Umbilical cord (tissue), 2 donors: ENCODE measurements around the gene MC4R. TPM values are rescaled to one million over a fixed set of nuclear protein-coding genes. Genes with fewer than 3 reads are reported as not detected.
A peak's percentile ranks its signal among the peaks of the same experiment; 100 is the strongest.
"Not testable (repeated sequence)": the region's sequence is repeated elsewhere in the genome, so short reads cannot be mapped to it uniquely, and the experiment has no call there.

Experiments used
- DNase-seq: peaks from one replicate; pipeline ENCODE4 v3.0.0-alpha.2; 2015; ENCODE audit warnings: low spot score
- total RNA-seq: library from RNA; depleted of rRNA; stranded (reverse); fragments of >200 nt; gene quantifications from one replicate; pipeline ENCODE4 v1.2.3, GENCODE V29; 2014; ENCODE audit warnings: low replicate concordance; ENCODE audit not compliant: insufficient read depth

Gene MC4R
- total RNA-seq = 4.1 TPM

GRCh38 chr18:60372596-60372995 lies at the start of gene MC4R:
Gene MC4R (minus strand): TSS chr18:60372775. CDS start chr18:60372349, 426 bp downstream.
- DNase-seq = peak; percentile 96

DNA sequence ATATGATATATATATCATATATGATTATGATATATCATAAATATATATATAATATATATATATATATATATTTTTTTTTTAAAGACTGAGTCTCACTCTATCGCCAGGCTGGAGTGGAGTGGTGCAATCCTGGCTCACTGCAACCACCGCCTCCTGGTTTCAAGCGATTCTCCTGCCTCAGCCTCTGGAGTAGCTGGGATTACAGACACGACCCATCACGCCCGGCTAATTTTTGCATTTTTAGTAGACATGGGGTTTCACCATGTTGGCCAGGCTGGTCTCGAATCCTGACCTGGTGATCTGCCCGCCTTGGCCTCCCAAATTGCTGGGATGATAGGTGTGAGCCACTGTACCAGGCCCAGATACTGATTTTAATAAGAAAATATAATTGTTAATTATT lies 49.7 kb upstream of the MC4R start:
- DNase-seq = not testable (repeated sequence)

- DNase-seq = no peak
Measured at GRCh38 chr18:60421356-60422118, 49.0 kb upstream of the MC4R start.

- no peak for DNase-seq
Measured at GRCh38 chr18:60417946-60418345, 45.4 kb upstream of the MC4R start.

DNA sequence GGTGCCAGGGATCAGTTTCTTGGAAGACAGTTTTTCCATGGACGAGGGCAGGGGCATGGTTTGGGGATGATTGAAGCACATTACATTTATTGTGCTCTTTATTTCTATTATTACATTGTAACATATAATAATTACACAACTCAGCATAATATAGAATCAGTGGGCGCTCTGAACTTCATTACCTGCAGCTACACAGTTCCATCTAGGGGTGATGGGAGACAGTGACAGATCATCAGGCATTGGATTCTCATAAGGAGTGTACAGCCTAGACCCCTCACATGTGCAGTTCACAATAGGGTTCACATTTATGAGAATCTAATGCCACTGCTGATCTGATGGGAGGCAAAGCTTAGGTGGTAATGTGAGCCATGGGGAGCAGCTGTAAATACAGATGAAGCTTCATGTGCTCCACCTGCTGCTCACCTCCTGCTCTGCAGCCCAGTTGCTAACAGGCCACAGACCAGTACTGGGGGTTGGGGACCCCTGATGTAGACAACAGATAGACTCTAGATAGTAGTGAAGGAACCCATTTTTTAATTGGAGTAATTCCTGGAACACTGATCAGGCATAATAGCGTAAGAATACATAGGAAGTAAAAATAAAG lies 41.5 kb upstream of the MC4R start:
- DNase-seq = no peak

DNA sequence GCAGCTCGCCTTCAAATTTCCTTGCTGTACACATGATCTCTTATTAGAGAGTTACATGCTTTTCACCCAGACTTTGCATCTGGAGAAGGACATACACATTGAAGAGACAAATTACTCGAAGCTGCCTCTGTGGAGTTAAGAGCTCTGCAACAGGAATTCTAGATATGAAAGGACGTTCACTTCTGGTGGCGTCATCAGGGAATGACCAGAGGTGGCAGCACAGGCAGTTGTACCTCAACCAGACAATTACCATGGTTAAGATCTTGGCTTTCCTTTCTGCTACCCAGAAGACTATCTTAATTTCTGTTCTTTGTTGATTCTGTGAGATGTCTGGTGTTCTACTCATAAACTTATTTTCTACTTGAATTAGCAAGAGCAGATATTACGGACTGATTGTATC lies 39.1 kb upstream of the MC4R start:
- DNase-seq = no peak

- peak; percentile 78 for DNase-seq
Measured at GRCh38 chr18:60406721-60407120, 34.1 kb upstream of the MC4R start.

GRCh38 chr18:60404486-60405085 lies 32.0 kb upstream of the MC4R start:
- no peak for DNase-seq

DNA sequence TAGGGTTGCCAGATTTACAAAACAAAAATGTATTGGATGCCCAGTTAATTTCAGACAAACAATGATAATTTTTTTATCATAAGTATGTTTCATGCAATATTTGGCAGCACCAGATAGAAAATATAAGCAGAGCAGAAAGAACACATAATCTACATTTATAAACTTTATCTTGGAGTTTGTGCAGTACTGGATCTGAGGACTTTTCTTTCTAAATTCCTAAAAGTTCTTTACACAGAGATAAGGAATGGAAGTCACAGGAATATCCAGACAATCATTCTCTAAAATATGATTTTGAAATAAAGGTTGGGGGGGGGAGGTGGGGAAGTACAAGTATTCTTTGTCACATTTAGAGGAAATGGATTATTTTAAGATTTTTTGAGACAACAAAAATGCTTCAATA lies 28.8 kb upstream of the MC4R start:
- DNase-seq = peak; percentile 83

DNA sequence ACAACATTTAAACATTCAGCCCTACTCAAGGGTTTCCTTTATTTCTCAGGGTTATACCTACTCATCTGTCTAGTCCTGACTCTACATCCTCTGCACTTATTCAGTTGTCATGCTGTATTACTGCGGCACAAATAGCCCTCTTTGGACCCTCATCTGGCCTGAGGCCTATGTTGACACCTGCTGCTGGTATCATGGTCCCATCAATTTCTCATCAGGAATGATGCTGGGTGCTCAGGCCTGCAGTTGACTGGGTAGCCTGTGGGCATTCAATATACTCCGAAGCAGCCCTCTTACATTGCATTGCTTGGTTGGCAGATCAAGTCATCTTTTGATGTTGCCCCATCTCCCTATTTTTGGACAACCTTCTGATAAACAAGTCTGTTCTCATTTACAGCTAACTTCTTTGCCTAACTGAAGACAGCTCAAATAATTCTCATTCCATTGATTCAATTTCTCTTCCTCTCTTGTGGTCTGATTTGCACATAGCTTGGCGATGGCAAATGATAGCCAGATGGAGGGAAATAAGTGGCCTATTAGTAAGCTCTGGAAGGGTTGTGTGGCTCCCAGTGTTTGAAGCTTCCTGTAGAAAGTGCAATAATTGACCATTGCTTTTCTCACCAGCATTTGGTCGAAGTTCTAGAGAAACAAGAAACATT lies 19.1 kb upstream of the MC4R start:
- no peak for DNase-seq

GRCh38 chr18:60389314-60389713 lies 16.7 kb upstream of the MC4R start:
- no peak for DNase-seq

DNA sequence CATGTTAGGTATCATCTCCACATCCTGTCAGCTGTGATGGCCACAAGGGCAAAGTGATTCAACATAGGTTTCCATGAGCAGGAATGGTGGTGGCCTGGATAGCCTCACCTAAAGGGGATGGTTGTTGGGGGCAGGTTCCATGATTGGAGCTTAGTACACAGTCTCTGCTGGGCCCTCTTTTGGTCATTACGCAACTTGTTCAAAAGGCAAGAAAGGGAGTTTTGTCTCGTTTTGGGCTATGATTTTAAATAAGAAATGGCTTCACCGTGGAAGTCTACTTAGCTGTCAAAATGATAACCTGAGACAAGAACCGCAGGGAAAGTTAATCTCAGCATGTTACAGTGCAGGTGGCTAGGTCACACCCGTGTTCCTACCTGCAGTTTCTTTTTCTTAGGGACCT lies 13.1 kb upstream of the MC4R start:
- DNase-seq = no peak

GRCh38 chr18:60383893-60384292 lies 11.3 kb upstream of the MC4R start:
- no peak for DNase-seq

DNA sequence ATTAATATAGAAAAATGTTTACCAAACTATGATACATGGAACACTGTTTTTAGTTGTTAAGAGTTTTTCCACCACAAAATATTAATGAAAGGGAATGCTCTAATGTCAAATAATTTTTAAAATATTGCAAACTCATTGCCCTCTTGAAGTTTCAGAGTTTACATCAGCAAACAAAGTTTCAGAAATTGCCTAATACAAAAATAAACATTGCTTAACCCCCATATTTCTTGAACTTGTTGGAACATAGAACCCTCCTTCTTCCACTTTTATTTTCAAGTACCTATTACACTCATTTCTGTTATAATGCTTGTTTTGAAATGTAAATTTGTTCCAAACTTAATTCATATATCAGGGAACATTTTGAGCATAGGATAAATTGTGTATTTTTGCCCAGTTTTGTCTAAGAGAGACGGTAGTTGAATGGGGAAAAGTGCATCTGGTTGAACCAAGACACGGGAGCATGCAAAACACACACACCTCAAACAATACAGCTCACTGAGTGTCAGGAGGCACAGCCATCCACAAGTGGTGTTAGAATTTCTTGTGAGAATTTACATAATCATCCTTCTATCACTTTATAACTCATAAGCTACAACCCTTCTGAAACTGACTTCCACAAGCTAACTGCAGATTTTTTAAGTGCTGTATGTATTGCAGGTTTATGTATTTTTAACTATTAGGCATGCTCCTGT lies 5.3 kb upstream of the MC4R start:
- DNase-seq = no peak

DNA sequence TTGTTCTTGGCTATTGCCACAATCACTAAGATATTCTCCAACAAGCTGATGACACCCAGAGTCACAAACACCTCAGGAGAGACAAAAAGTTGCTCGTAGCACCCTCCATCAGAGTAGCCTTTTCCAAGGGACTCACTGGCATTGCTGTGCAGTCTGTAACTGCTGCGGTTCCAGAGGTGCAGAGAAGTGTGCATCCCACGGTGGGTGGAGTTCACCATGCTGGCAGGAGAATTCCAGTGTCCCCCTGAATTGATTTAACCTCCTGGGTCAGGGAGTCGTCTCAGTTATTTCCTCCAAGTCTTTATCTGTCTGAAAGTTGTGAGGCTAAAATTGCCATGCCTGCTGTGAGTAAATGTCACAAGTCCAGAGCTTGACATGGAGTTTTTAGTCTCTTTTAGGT lies 443 bp downstream of the MC4R start:
- DNase-seq = no peak

DNA sequence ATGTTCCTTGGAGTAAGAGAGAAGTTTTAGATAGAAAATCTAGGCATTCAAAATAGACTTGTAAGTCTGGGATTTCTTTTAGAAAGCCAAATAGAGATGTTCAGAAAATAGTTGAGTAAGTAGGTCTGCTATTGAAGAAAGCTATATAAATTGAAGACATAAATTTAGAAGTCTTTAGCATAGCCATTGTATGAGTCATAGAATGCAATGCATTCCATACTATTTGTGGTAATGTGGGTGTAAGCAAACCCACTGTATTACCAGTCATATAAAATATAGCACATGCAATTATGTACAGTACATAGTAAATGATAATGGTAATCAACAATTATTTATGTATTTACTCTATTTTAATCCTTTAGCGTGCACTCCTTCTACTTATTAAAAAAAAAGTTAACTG lies 14.1 kb downstream of the MC4R start:
- DNase-seq = peak; percentile 54

- DNase-seq = no peak
Measured at GRCh38 chr18:60350941-60351340, 21.6 kb downstream of the MC4R start.

DNA sequence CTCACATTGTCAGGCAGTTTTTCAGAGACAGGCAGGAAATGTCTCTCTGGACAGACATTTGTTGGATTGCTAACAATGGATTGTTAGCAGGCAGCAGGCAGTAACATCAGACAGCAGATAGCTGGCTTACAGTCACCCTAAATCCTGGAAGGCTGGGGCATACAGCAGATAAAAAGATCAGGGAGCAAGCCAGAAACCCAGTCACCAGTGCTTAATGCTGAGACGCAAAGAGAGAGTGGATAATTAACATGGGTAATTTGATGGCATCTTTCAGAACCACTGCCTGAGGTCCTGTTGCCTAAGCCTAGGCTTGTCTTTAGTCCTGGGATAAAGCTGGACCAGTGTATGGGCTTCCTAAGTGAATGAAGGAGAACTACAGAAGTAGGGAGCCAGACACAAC lies 22.4 kb downstream of the MC4R start:
- no peak for DNase-seq

DNA sequence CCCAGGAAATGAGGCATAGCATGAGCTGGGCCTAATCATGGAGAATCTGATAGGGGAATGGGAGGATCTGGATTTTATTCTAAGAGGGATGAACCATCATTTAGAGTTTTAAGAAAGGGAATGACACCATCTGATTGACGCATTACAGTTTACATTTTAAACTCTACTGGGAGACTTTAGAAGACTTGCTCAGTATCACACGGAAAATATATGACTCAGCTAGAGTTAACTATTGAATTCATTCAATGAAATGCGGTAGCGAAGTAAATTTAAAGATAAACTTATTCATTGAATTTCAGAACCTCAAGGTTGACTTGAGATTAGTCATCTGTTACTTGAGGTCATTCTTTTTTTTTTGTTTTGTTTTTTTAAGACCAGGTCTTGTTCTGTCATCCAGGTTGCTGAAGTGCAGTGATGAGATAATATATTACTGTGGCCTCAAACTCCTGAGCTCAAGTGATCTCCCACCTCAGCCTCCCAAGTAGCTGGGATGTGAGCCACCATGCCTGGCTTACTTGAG lies 25.0 kb downstream of the MC4R start:
- DNase-seq = no peak

DNA sequence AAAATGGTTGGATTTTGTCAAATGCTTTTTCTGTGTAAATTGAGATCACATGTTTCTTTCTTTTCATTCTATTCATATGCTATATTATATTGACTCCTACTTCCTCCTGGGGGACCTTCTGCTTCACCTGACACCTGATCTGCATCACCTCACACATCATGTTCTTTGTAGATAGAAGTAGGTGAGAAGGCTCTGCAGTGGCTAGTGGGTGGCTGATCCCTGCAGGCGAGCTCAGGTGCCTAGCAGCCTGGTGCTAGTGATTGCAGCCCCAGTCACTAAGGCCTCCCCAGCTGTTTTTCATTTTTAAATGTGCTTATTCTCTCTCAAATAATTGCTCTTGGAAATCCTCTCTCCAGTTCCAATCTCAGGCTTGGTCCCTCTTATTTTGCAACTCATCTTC lies 33.6 kb downstream of the MC4R start:
- DNase-seq = no peak

DNA sequence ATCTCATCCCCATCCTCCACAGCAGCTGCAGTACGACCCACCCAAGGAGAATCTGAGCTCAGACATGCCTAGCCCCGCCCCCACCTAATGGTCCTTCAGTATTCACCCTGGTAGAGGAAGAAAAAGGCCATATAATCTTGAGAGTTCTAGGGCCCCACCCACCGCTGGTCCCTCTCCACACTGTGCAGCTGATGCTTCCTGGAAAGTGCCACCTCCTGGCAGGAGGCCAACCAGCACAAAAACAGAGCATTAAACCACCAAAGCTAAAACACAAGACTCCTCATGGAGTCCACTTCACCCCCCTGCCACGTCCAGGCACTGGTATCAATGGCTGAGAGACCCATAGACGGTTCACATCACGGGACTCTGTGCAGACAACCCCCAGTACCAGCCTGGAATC lies 40.7 kb downstream of the MC4R start:
- DNase-seq = no peak

GRCh38 chr18:60329131-60329530 lies 43.4 kb downstream of the MC4R start:
- peak; percentile 7 for DNase-seq
